ENCODE data around the gene TTI1.
A peak's percentile ranks its signal among the peaks of the same experiment; 100 is the strongest.
"Not testable (repeated sequence)": the region's sequence is repeated elsewhere in the genome, so short reads cannot be mapped to it uniquely, and the experiment has no call there.

TTI1 gene

DNA sequence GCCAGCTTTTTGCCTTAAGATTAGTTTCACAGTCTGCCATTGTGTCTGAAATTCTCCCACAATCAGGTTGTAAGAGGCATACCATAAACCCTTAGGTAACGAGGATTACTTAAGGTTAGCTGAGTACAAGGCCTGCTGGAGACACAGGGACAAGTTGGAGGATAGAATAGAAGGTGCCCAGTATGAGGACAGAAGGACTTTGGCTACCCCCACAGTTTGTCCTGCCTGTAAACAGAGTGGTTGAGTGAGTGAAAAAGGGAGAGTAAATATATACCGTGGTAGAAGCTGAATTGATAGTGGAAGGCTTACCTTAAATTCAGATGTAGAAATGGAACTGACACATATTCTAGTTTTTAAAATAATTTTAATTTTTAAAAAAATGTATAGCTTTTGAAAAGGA is 19.6 kb upstream of the TTI1 start:
- DNase-seq: no peak

DNA sequence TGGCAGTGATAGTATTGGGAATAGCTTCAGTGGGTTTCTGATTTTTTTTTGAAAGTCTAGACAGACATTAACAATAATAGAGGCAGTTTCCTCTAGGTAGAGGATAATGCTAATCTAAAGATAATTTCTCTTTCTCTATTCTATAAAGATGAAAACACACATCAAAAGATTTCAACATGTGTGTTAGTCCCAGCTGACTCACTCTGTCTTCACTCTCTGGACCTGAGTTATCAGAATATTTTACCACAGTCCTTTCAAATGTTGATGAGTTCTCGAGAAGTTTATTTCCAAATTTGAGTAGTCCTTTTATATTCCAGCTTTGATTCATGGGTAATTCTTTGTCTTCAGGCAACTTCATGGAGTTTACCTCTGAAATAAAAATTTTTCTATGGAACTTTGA is 17.4 kb upstream of the TTI1 start:
- no peak for DNase-seq

GRCh38 chr20:38049800-38050199 is 16.5 kb upstream of the TTI1 start:
- DNase-seq: no peak

DNA sequence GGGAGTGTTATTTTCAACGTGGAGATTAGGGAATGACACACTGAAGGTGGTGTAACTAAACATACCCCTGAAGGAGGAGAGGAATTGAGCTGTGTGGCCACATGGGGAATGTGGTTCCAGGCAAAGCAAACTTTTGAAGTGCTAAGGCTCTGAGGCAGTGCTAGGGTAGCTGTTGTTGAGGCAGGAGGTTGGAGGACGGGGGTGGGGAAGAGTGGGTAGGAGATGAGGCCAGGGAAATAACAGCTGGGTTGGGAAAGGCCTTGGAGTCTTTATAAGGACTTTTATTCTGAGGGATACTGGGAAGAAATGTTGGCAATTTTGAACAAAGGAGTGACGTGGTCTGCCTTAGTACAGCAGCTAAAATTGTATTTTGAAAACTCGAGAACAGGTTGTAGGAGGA is 13.3 kb upstream of the TTI1 start:
- DNase-seq: no peak

- DNase-seq: no peak
Measured at GRCh38 chr20:38044685-38045084, 11.4 kb upstream of the TTI1 start.

DNA sequence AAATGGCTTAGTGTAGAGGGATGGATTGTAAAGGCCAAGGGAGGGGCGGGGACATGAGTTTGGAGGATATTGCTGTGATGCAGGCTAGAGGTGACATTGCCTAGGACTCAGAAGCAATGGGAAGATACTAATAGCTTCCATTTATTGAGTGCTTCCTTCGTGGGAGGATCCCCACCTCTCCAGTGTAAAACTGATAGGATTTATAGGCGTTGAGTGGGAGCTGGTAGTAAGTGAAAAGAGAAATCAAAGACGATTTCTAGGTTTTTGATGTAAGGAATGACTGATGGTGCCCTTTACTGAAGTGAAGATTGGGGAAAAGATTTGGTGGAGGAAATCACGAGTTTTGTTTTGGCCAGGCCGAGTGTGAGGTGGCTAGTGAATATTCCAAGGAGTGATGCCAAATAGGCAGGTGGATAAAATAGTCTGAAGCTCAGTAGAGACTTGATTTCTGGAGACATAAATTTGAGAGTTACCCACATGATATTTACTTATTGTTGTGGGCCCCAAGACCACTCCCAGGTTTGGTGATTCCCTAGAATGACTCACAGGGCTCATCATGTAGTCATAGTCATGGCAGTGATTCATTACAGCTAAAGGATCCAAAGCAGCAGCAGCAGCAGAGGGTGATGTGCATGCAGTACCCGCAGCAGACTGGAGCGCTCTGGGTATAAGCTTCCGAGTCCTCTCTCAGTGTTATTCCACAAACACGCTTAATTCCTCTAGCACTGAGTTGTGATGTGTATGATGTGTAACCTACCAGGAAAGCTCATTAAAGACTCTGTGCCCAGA is 10.4 kb upstream of the TTI1 start:
- no peak for DNase-seq

- DNase-seq: no peak
Measured at GRCh38 chr20:38040276-38040675, 7.0 kb upstream of the TTI1 start.

- no peak for DNase-seq
Measured at GRCh38 chr20:38036366-38036765, 3.1 kb upstream of the TTI1 start.

DNA sequence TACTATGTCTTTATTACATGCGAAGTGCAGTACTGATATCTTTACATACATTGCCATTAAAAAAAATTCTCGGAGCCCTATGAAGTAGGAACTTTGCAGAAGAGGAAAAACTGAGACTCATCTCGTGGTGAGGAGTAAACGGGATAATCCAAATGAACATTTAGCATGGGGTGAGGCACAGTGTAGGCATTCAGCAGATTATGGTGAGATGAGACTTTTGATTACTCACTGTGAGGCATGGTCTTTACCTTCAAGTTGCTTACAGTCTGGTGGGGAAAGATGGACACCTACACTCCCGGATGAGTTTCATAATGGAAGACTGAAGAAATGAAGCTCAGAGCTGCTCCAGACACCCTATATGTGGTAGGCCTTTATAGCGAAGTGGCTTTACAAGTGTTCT is 1.7 kb upstream of the TTI1 start:
- no peak for DNase-seq

GRCh38 chr20:38034108-38034649 is 923 bp upstream of the TTI1 start:
- no peak for DNase-seq

- DNase-seq: peak; percentile 69
Measured at GRCh38 chr20:38032585-38033329, 499 bp downstream of the TTI1 start.

GRCh38 chr20:38031957-38032356 is 1.3 kb downstream of the TTI1 start:
- no peak for DNase-seq

GRCh38 chr20:38029453-38029852 is 3.8 kb downstream of the TTI1 start:
- DNase-seq: no peak

DNA sequence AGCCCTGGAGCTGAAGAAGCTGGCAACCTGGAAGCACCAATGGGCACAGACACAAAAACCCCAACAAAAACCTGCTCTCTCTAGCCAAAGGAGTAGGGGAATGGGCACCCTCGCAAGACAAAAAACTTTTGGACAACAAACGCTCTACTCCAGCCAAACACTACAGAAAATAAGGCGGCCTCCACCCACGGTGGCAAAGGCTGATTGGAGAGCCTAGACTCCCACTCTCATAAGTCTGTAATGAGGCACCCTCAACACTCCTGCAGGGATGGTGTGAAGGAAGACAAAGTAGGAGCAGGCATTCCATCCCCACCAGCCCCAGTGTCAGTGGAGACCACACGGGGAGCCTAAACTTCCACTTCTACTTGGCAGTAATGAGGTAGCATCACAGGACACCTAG is 8.8 kb downstream of the TTI1 start:
- no peak for DNase-seq

- no peak for DNase-seq
Measured at GRCh38 chr20:38023181-38024001, 9.9 kb downstream of the TTI1 start.

- no peak for DNase-seq
Measured at GRCh38 chr20:38021087-38021772, 12.0 kb downstream of the TTI1 start.

DNA sequence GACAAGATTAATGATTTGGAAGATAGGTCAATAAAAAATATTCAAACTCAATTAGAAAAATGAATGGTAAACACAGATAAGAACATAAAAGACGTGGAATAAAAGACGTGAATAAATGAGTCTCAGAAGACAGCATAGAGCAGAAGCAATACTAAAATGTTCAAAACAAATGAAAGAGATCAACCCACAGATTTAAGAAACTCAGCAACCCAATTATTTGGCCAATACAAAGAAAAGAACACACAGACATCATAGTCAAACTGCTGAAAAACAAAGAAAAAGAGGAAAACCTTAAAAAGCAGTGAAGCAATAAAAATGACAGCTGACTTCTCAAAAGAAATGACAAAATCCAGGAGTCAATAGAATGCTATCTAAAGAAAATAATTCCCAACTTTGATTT is 14.9 kb downstream of the TTI1 start:
- no peak for DNase-seq

DNA sequence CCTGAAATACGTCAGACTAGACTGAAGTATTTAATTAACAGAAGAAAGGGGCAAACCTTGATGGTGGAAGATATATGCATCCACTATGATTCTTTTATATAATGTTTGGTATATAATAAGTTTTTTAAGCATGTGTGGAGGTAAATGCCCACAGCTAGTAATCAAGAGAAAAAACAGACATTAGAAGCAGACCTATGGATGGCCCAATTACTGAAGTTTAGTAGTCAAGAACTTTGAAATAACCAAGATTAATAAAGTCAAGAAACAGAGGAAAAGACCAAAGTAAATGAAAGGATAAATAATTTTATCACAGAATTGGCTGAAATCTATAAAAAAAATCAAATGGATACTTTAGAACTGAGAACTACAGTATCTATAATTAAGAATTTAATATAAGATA is 15.3 kb downstream of the TTI1 start:
- no peak for DNase-seq

GRCh38 chr20:38013887-38014286 is 19.4 kb downstream of the TTI1 start:
- no peak for DNase-seq

DNA sequence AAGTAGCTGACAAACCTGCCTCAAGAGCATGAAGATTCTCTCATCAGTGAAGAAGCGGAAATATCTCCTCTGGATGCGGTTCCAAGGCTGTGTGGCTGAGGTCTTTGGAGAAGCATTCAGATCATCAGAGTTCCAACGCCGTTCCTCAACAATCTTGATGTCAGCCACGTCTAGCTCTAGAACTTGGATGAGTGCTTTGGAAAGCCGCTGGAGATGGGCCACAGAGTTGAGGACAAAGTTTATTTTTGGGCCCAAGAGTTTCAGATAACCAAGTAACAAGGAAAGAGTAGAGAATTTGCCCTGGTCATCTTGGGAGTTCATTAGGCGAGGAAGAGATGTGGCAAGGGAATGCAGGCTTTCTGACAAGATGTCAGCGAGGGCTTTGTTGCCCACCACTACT is 20.9 kb downstream of the TTI1 start:
- no peak for DNase-seq

DNA sequence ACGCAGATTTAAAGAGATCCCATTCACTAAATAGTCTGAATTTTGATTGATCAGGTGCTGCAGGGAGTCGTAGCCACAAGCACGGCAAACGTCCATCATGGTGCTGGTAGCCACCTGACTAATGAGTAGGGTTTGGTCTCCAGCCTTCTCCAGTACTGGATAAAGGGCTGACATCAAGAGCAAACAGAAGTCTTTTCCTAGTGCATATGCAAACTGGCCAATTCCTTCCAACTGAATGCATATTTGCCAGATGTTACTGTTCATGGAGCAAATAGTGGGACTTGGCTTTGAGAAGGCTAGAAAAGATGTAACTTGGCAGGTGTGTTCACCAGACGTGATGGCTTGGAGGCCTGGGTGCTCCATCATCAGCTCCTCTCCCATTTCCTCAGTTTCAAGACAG is 21.6 kb downstream of the TTI1 start:
- DNase-seq: no peak

GRCh38 chr20:38009416-38009815 is 23.8 kb downstream of the TTI1 start:
- DNase-seq: not testable (repeated sequence)
